Sigmoid colon (tissue), 7 donors: Measurements from ENCODE around the gene EDEM3. TPM values are rescaled to one million over a fixed set of nuclear protein-coding genes. Genes with fewer than 3 reads are reported as not detected.

Experiments used
- DNase-seq: peaks from one replicate; pipeline ENCODE4 v3.0.0-alpha.2; 2019
- H3K27ac ChIP-seq, 4 donors: fragments of 200-600 bp; sonication (generic); one replicate each; pipeline ENCODE4 v1.5.1; 2016 to 2019; ENCODE audit warnings: mild to moderate bottlenecking in 1 of 4
- H3K27me3 ChIP-seq, 3 donors: fragments of 200-600 bp; sonication (generic); one replicate each; pipeline ENCODE4 v1.5.1; 2019; ENCODE audit warnings: mild to moderate bottlenecking in 1 of 3
- H3K36me3 ChIP-seq, 4 donors: fragments of 200-600 bp; sonication (generic); one replicate each; pipeline ENCODE4 v1.5.1; 2016 to 2019
- H3K4me1 ChIP-seq, 4 donors: fragments of 200-600 bp; sonication (generic); one replicate each; pipeline ENCODE4 v1.5.1; 2017 to 2019
- H3K4me3 ChIP-seq, 4 donors: fragments of 200-600 bp; sonication (generic); one replicate each; pipeline ENCODE4 v1.5.1; 2017 to 2019; ENCODE audit warnings: mild to moderate bottlenecking in 2 of 4, moderate library complexity in 1 of 4
- H3K9me3 ChIP-seq, 4 donors: fragments of 200-600 bp in 3 of 4; sonication (generic) in 3 of 4; one replicate each; pipeline versions ENCODE4 v1.5.1 to v1.6.1; 2013 to 2019
- CTCF ChIP-seq, 4 experiments: fragments of 450-650 bp in 3 of 4; fragments of 200-600 bp in 1 of 4; IDR thresholded peaks; one replicate each; pipeline ENCODE4 v1.5.1; 2016 to 2019; ENCODE audit warnings: antibody characterized with exemption in 4 of 4, mild to moderate bottlenecking in 3 of 4, moderate library complexity in 2 of 4
- EP300 ChIP-seq, 4 donors: sonication (generic); formaldehyde crosslinking; IDR thresholded peaks; one replicate each; pipeline ENCODE4 v1.6.1; 2017; ENCODE audit warnings: antibody characterized with exemption in 4 of 4
- POLR2A ChIP-seq, 2 donors: fragments of 450-650 bp; IDR thresholded peaks; one replicate each; pipeline ENCODE4 v1.6.1; 2016; ENCODE audit warnings: antibody characterized with exemption in 2 of 2, mild to moderate bottlenecking in 2 of 2, moderate library complexity in 2 of 2
- POLR2AphosphoS5 ChIP-seq, 4 donors: sonication (generic); formaldehyde crosslinking; IDR thresholded peaks; one replicate each; pipeline ENCODE4 v1.6.1; 2017; ENCODE audit warnings: antibody characterized with exemption in 4 of 4
- WGBS, 2 donors: extraction: QIAGEN DNeasy Blood & Tissue Kit; methylation state at CpG; one replicate each; pipeline ENCODE4 v1.1.7; 2013; 5-methylcytosine and 5-hydroxymethylcytosine counted together
- intact Hi-C: fragments of 100-400 bp; cut with DNase I; formaldehyde crosslinking; loops from one replicate; pipeline ENCODE4 v1.15.1; 2023
- polyA plus RNA-seq, 3 donors: library from polyadenylated mRNA; stranded (reverse); fragments of 200-250 nt; gene quantifications; one replicate each; pipeline ENCODE4 v1.2.3, GENCODE V29; 2013
- total RNA-seq, 4 donors: library from RNA; depleted of rRNA; stranded (reverse); fragments of >200 nt; gene quantifications; one replicate each; pipeline ENCODE4 v1.1.0, GENCODE V29; 2016
- donor health status: healthy with polysubstance abuse.
- donor health status: Bipolar disorder and iron deficiency.
- donor health status: healthy.

The EDEM3 gene
- total and polyA plus RNA-seq, 7 donors: 8.4 to 29.3 (median 21.4) TPM

- no peak for TF ChIP-seq EP300 (IDR thresholded peaks at IDR 0.05)
- no peak for TF ChIP-seq CTCF (IDR thresholded peaks at IDR 0.05)
- 94 to 98% methylated on average over 2 of the region's 2 CpGs for WGBS, 2 donors
- no peak overlapping the region for H3K27ac ChIP-seq
- no peaks in the 10 kb centered on the region for H3K27me3 ChIP-seq
- H3K4me1 ChIP-seq: no peaks in the 10 kb centered on the region
- H3K4me3 ChIP-seq: no peak overlapping the region
- no peaks in the 10 kb centered on the region for H3K9me3 ChIP-seq
- no peak for DNase-seq
- peaks cover 0 to 38% (median 3%) of the 10 kb centered on the region in 4 donors for H3K36me3 ChIP-seq
- intact Hi-C loops: loop anchor here (5.0 to 10.0 kb wide), 2 partner anchors 471 to 1038 kb away; partner anchors contain the start of gene APOBEC4
Measured at GRCh38 chr1:184693011-184693410, 61.6 kb downstream of the EDEM3 start.

- DNase-seq: no peak
- no peaks in the 10 kb centered on the region for H3K9me3 ChIP-seq
- H3K27me3 ChIP-seq: no peaks in the 10 kb centered on the region
- H3K4me1 ChIP-seq: no peaks in the 10 kb centered on the region
- 27 to 49% methylated on average over 4 of the region's 4 CpGs for WGBS, 2 donors
- intact Hi-C loops: loop anchor here (2.0 to 10.0 kb wide), 3 partner anchors 470 to 1037 kb away; partner anchors contain the start of gene APOBEC4
- peaks cover 0 to 38% (median 3%) of the 10 kb centered on the region in 4 donors for H3K36me3 ChIP-seq
- no peak overlapping the region for H3K27ac ChIP-seq
- TF ChIP-seq POLR2A (IDR thresholded peaks at IDR 0.05): no peak
- peak in 1 of 4 donors; percentile 17 for TF ChIP-seq POLR2AphosphoS5 (IDR thresholded peaks at IDR 0.05)
- TF ChIP-seq CTCF (IDR thresholded peaks at IDR 0.05): peak; percentile 11 to 81 (median 73)
- TF ChIP-seq EP300 (IDR thresholded peaks at IDR 0.05): no peak
- H3K4me3 ChIP-seq: no peak overlapping the region
Measured at GRCh38 chr1:184691719-184692324, 62.8 kb downstream of the EDEM3 start.

- Histone ChIP-seq H3K27me3 (no peaks in the 10 kb centered on the region), H3K4me3 (no peak overlapping the region), H3K27ac (no peak overlapping the region), H3K36me3 (no peaks in the 10 kb centered on the region), H3K9me3 (no peaks in the 10 kb centered on the region), H3K4me1 (no peaks in the 10 kb centered on the region)
- no peak for TF ChIP-seq POLR2A (IDR thresholded peaks at IDR 0.05)
- TF ChIP-seq POLR2AphosphoS5 (IDR thresholded peaks at IDR 0.05): no peak
- no peak for TF ChIP-seq CTCF (IDR thresholded peaks at IDR 0.05)
- intact Hi-C loops: no loop called here
- no peak for DNase-seq
- 56 to 73% methylated on average over 3 of the region's 3 CpGs for WGBS, 2 donors
Measured at GRCh38 chr1:184686540-184686939, 68.1 kb downstream of the EDEM3 start.

- no peak for DNase-seq
- 66 to 83% methylated on average over 7 of the region's 7 CpGs for WGBS, 2 donors
- intact Hi-C loops: no loop called here
- TF ChIP-seq POLR2AphosphoS5 (IDR thresholded peaks at IDR 0.05) (no peak), EP300 (IDR thresholded peaks at IDR 0.05) (no peak), POLR2A (IDR thresholded peaks at IDR 0.05) (no peak), CTCF (IDR thresholded peaks at IDR 0.05) (no peak)
- H3K4me1 ChIP-seq: no peaks in the 10 kb centered on the region
- H3K36me3 ChIP-seq: no peaks in the 10 kb centered on the region
- H3K4me3 ChIP-seq: no peak overlapping the region
- peaks cover 0 to 6% (median under 1%) of the 10 kb centered on the region in 4 donors for H3K9me3 ChIP-seq
- H3K27ac ChIP-seq: no peak overlapping the region
- H3K27me3 ChIP-seq: no peaks in the 10 kb centered on the region
Measured at GRCh38 chr1:184685116-184685515, 69.5 kb downstream of the EDEM3 start.
